ENCODE results near the gene TMEM167B.

The TMEM167B gene

DNA sequence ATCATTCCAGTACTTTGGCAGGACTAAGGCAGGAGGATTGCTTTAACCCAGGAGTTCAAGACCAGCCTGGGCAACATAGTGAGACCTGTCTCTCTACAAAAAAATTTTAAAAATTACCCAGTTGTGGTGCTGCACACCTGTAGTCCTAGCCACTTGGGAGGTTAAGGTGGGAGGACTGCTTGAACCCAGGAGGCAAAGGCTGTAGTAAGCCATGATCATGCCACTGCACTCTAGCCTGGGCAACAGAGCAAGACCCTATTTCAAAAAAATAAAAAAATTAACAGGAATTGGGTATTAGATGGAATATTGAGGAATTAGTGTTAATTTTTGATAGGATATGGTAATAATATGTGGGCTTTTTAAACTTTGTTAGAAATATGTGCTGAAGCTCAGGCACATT lies 31.5 kb upstream of the TMEM167B start:
- H3K27me3 ChIP-seq (ENCODE audit: low read length) = no peaks in the 10 kb centered on the region

DNA sequence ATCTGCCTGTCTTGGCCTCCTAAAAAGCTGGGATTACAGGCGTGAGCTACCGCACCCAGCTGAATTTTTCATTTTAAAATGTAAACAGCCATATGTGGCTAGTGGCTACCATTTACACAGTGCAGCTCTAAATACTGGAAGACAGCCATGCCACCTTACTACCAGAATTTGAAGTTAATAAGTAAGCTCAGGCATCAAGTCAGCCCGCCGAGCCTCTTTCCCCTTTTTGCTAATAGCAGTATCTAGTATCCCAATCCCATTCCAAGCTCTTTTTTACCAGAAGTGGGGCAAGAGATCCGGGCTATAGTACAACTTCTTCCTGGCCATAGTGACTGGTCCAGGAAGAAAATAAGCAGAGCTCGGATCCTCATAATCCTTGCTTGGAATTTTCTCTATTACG lies 29.9 kb upstream of the TMEM167B start:
- Histone ChIP-seq H3K4me3 (ENCODE audit: insufficient read depth, low read length, poor library complexity, severe bottlenecking) (no peak overlapping the region), H3K79me2 (ENCODE audit: insufficient read depth, low read length) (no peaks in the 10 kb centered on the region), H3K9me2 (replicated peaks; ENCODE audit: insufficient read depth, low read length) (no peaks in the 10 kb centered on the region), H3K36me3 (ENCODE audit: low read length) (peaks cover 11% of the 10 kb centered on the region; the same call in 1 of the 2 replicates), H3F3A (ENCODE audit: insufficient read depth) (peaks cover 6% of the 10 kb centered on the region; the same call in 1 of the 2 replicates), H3K4me2 (ENCODE audit: low read depth, low read length, poor library complexity, severe bottlenecking) (no peak overlapping the region), H3K9ac (ENCODE audit: low read length) (no peak overlapping the region), H2AFZ (ENCODE audit: low read depth, low read length, severe bottlenecking) (no peak overlapping the region), H3K27me3 (ENCODE audit: low read length) (no peaks in the 10 kb centered on the region), H3K27ac (ENCODE audit: low read depth, low read length) (no peak overlapping the region), H4K20me1 (ENCODE audit: low read depth, low read length) (no peaks in the 10 kb centered on the region), H3K9me3 (ENCODE audit: insufficient read depth, low read length) (no peaks in the 10 kb centered on the region)
- TF ChIP-seq, protein P1, sequence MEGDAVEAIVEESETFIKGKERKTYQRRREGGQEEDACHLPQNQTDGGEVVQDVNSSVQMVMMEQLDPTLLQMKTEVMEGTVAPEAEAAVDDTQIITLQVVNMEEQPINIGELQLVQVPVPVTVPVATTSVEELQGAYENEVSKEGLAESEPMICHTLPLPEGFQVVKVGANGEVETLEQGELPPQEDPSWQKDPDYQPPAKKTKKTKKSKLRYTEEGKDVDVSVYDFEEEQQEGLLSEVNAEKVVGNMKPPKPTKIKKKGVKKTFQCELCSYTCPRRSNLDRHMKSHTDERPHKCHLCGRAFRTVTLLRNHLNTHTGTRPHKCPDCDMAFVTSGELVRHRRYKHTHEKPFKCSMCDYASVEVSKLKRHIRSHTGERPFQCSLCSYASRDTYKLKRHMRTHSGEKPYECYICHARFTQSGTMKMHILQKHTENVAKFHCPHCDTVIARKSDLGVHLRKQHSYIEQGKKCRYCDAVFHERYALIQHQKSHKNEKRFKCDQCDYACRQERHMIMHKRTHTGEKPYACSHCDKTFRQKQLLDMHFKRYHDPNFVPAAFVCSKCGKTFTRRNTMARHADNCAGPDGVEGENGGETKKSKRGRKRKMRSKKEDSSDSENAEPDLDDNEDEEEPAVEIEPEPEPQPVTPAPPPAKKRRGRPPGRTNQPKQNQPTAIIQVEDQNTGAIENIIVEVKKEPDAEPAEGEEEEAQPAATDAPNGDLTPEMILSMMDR (IDR thresholded peaks at IDR 0.05; ENCODE audit: insufficient read depth, low read length, poor library complexity, severe bottlenecking) = no peak
- TF ChIP-seq EZH2phosphoT487 (conservative IDR thresholded peaks at IDR 0.05; ENCODE audit: low read length) = no peak

More for the DNA sequence above, 31.5 kb upstream of the TMEM167B start:
- TF ChIP-seq, protein P1 (IDR thresholded peaks at IDR 0.05; ENCODE audit: insufficient read depth, low read length, poor library complexity, severe bottlenecking) = no peak
- no peak for TF ChIP-seq EZH2phosphoT487 (conservative IDR thresholded peaks at IDR 0.05; ENCODE audit: low read length)
- H3K9me2 ChIP-seq (replicated peaks; ENCODE audit: insufficient read depth, low read length) = no peaks in the 10 kb centered on the region
- no peaks in the 10 kb centered on the region for H3F3A ChIP-seq (ENCODE audit: insufficient read depth)
- no peak overlapping the region for H3K9ac ChIP-seq (ENCODE audit: low read length)
- no peaks in the 10 kb centered on the region for H4K20me1 ChIP-seq (ENCODE audit: low read depth, low read length)
- no peak overlapping the region for H3K4me3 ChIP-seq (ENCODE audit: insufficient read depth, low read length, poor library complexity, severe bottlenecking)
- peaks cover 1% of the 10 kb centered on the region; the same call in 1 of the 2 replicates for H3K36me3 ChIP-seq (ENCODE audit: low read length)
- no peak overlapping the region for H3K27ac ChIP-seq (ENCODE audit: low read depth, low read length)
- no peaks in the 10 kb centered on the region for H3K79me2 ChIP-seq (ENCODE audit: insufficient read depth, low read length)
- no peaks in the 10 kb centered on the region for H3K9me3 ChIP-seq (ENCODE audit: insufficient read depth, low read length)
- no peak overlapping the region for H3K4me2 ChIP-seq (ENCODE audit: low read depth, low read length, poor library complexity, severe bottlenecking)
- H2AFZ ChIP-seq (ENCODE audit: low read depth, low read length, severe bottlenecking) = no peak overlapping the region

GRCh38 chr1:109061183-109061582 lies 29.4 kb upstream of the TMEM167B start:
- Histone ChIP-seq H3K9me2 (replicated peaks; ENCODE audit: insufficient read depth, low read length) (no peaks in the 10 kb centered on the region), H4K20me1 (ENCODE audit: low read depth, low read length) (no peaks in the 10 kb centered on the region), H3K27ac (ENCODE audit: low read depth, low read length) (no peak overlapping the region), H3K9ac (ENCODE audit: low read length) (no peak overlapping the region), H3K9me3 (ENCODE audit: insufficient read depth, low read length) (no peaks in the 10 kb centered on the region), H3K4me3 (ENCODE audit: insufficient read depth, low read length, poor library complexity, severe bottlenecking) (no peak overlapping the region), H3K79me2 (ENCODE audit: insufficient read depth, low read length) (no peaks in the 10 kb centered on the region), H3K4me2 (ENCODE audit: low read depth, low read length, poor library complexity, severe bottlenecking) (no peak overlapping the region), H3K27me3 (ENCODE audit: low read length) (no peaks in the 10 kb centered on the region), H2AFZ (ENCODE audit: low read depth, low read length, severe bottlenecking) (no peak overlapping the region), H3F3A (ENCODE audit: insufficient read depth) (peaks cover 6% of the 10 kb centered on the region; the same call in 1 of the 2 replicates), H3K36me3 (ENCODE audit: low read length) (peaks cover 11% of the 10 kb centered on the region; the same call in 1 of the 2 replicates)
- no peak for TF ChIP-seq EZH2phosphoT487 (conservative IDR thresholded peaks at IDR 0.05; ENCODE audit: low read length)
- TF ChIP-seq, protein P1 (IDR thresholded peaks at IDR 0.05; ENCODE audit: insufficient read depth, low read length, poor library complexity, severe bottlenecking) = no peak

Data from SU-DHL-6 (cell line).